H9 (cell line): ENCODE data around the gene ANKRD40. TPM values are rescaled to one million over a fixed set of nuclear protein-coding genes. Genes with fewer than 3 reads are reported as not detected.
"Not testable (repeated sequence)": the region's sequence is repeated elsewhere in the genome, so short reads cannot be mapped to it uniquely, and the experiment has no call there.

Experiments used
- DNase-seq: peaks from one replicate; pipeline ENCODE4 v3.0.0-alpha.2; 2017
- H2AFZ ChIP-seq: one replicate; pipeline ENCODE4 v1.6.1; 2013; ENCODE audit warnings: mild to moderate bottlenecking, low read length, control low read depth, moderate library complexity
- H2AK5ac ChIP-seq: 2 replicates; pipeline ENCODE4 v1.6.1; 2013; ENCODE audit warnings: low read length, control low read depth, mixed read lengths; ENCODE audit not compliant: insufficient read length
- H2BK120ac ChIP-seq: one replicate; pipeline ENCODE4 v1.6.1; 2013; ENCODE audit warnings: low read depth, mild to moderate bottlenecking, low read length, control low read depth, inconsistent platforms; ENCODE audit not compliant: poor library complexity, severe bottlenecking
- H2BK12ac ChIP-seq: 2 replicates; pipeline ENCODE4 v1.6.1; 2013; ENCODE audit warnings: low read length, control low read depth, mixed read lengths, low read depth; ENCODE audit not compliant: insufficient read length
- H2BK15ac ChIP-seq: 2 replicates; pipeline ENCODE4 v1.6.1; 2013; ENCODE audit warnings: low read depth, low read length, control low read depth
- H2BK20ac ChIP-seq: one replicate; pipeline ENCODE4 v1.6.1; 2013; ENCODE audit warnings: low read depth, mild to moderate bottlenecking, low read length, control low read depth, inconsistent platforms; ENCODE audit not compliant: poor library complexity, severe bottlenecking
- H2BK5ac ChIP-seq: 2 replicates; pipeline ENCODE4 v1.6.1; 2013; ENCODE audit warnings: low read length, control low read depth, mixed read lengths; ENCODE audit not compliant: insufficient read length
- H3K14ac ChIP-seq: 2 replicates; pipeline ENCODE4 v1.6.1; 2013; ENCODE audit warnings: low read length, control low read depth; ENCODE audit not compliant: insufficient read depth
- H3K18ac ChIP-seq: 2 replicates; pipeline ENCODE4 v1.6.1; 2013; ENCODE audit warnings: low read depth, mild to moderate bottlenecking, mixed read lengths, low read length, control low read depth; ENCODE audit not compliant: insufficient read length
- H3K23ac ChIP-seq: 2 replicates; pipeline ENCODE4 v1.6.1; 2013; ENCODE audit warnings: low read length, control low read depth, mixed read lengths, low read depth; ENCODE audit not compliant: insufficient read length
- H3K23me2 ChIP-seq: 2 replicates; pipeline ENCODE4 v1.6.1; 2013; ENCODE audit warnings: low read depth, mild to moderate bottlenecking, mixed read lengths, low read length, control low read depth; ENCODE audit not compliant: insufficient read length, poor library complexity, severe bottlenecking
- H3K27ac ChIP-seq: 2 replicates; pipeline ENCODE4 v1.5.1; 2013; ENCODE audit warnings: low read length, control low read depth, mixed read lengths, low read depth; ENCODE audit not compliant: insufficient read length
- H3K27me3 ChIP-seq: 2 replicates; pipeline ENCODE4 v1.6.1; 2013; ENCODE audit warnings: low read length, control low read depth, inconsistent platforms; ENCODE audit not compliant: insufficient read depth
- H3K4ac ChIP-seq: 2 replicates; pipeline ENCODE4 v1.6.1; 2013; ENCODE audit warnings: low read depth, mild to moderate bottlenecking, control low read depth, inconsistent platforms, low read length, moderate library complexity
- H3K4me1 ChIP-seq: 2 replicates; pipeline ENCODE4 v1.6.1; 2013; ENCODE audit warnings: low read length, control low read depth, inconsistent platforms; ENCODE audit not compliant: insufficient read depth
- H3K4me2 ChIP-seq: 2 replicates; pipeline ENCODE4 v1.6.1; 2013; ENCODE audit warnings: low read length, control low read depth, mixed read lengths; ENCODE audit not compliant: insufficient read length, insufficient read depth
- H3K56ac ChIP-seq: 2 replicates; pipeline ENCODE4 v1.6.1; 2013; ENCODE audit warnings: low read depth, mild to moderate bottlenecking, mixed read lengths, low read length, control low read depth; ENCODE audit not compliant: insufficient read length
- H3K79me1 ChIP-seq: 2 replicates; pipeline ENCODE4 v1.6.1; 2013; ENCODE audit warnings: low read depth, mild to moderate bottlenecking, moderate library complexity, low read length, control low read depth, inconsistent platforms; ENCODE audit not compliant: insufficient read depth, poor library complexity, severe bottlenecking
- H3K79me2 ChIP-seq: 2 replicates; pipeline ENCODE4 v1.6.1; 2013; ENCODE audit warnings: low read length, control low read depth, inconsistent platforms; ENCODE audit not compliant: insufficient read depth
- H3K9ac ChIP-seq: 2 replicates; pipeline ENCODE4 v1.6.1; 2013; ENCODE audit warnings: low read length, control low read depth, mixed read lengths; ENCODE audit not compliant: insufficient read length; ENCODE audit errors: extremely low read depth
- H3K9me3 ChIP-seq: one replicate; pipeline ENCODE4 v1.6.1; 2013; ENCODE audit warnings: low read depth, low read length, inconsistent platforms; ENCODE audit not compliant: control insufficient read depth
- H3T11ph ChIP-seq: one replicate; pipeline ENCODE4 v1.6.1; 2013; ENCODE audit warnings: mild to moderate bottlenecking, low read length, control low read depth, inconsistent platforms
- H4K20me1 ChIP-seq: one replicate; pipeline ENCODE4 v1.6.1; 2013; ENCODE audit not compliant: control insufficient read depth, insufficient read length, insufficient read depth
- H4K5ac ChIP-seq: 2 replicates; pipeline ENCODE4 v1.6.1; 2013; ENCODE audit warnings: low read depth, mild to moderate bottlenecking, mixed read lengths, low read length, control low read depth; ENCODE audit not compliant: insufficient read length
- H4K8ac ChIP-seq: replicated peaks from 2 replicates; pipeline ENCODE4 v1.6.1; 2013; ENCODE audit warnings: low read length, control low read depth, mixed read lengths, low read depth; ENCODE audit not compliant: insufficient read length
- H4K91ac ChIP-seq: 2 replicates; pipeline ENCODE4 v1.6.1; 2013; ENCODE audit warnings: low read depth, mild to moderate bottlenecking, moderate library complexity, mixed read lengths, low read length, control low read depth; ENCODE audit not compliant: insufficient read length
- H3K27ac Mint-ChIP-seq, 3 experiments: 2 replicates in 2 of 3; 3 replicates in 1 of 3; pipeline ENCODE4 v1.8.0; 2020 to 2021; ENCODE audit warnings: mixed read lengths in 3 of 3, mild to moderate bottlenecking in 1 of 3, moderate library complexity in 1 of 3
- H3K27me3 Mint-ChIP-seq: 2 replicates; pipeline ENCODE4 v1.8.0; 2021; ENCODE audit warnings: low read depth, mild to moderate bottlenecking, moderate library complexity, mixed read lengths
- H3K36me3 Mint-ChIP-seq, 3 experiments: 2 replicates in 2 of 3; 3 replicates in 1 of 3; pipeline ENCODE4 v1.8.0; 2020 to 2021; ENCODE audit warnings: low read depth in 3 of 3, mixed read lengths in 3 of 3; ENCODE audit not compliant: insufficient read depth in 1 of 3
- H3K4me1 Mint-ChIP-seq, 2 experiments: 2 replicates each; pipeline ENCODE4 v1.8.0; 2020; ENCODE audit warnings: mixed read lengths in 2 of 2
- H3K4me3 Mint-ChIP-seq, 2 experiments: 2 replicates in 1 of 2; 3 replicates in 1 of 2; pipeline ENCODE4 v1.8.0; 2020 to 2021; ENCODE audit warnings: mild to moderate bottlenecking in 2 of 2, mixed read lengths in 2 of 2, moderate library complexity in 1 of 2
- H3K9me3 Mint-ChIP-seq, 2 experiments: 2 replicates in 1 of 2; 3 replicates in 1 of 2; pipeline ENCODE4 v1.8.0; 2020; ENCODE audit warnings: mild to moderate bottlenecking in 2 of 2, mixed read lengths in 2 of 2, moderate library complexity in 1 of 2
- WGBS: extraction: QIAGEN DNeasy Blood & Tissue Kit; methylation state at CpG from one replicate; pipeline ENCODE4 v1.1.7; 2013; ENCODE audit warnings: missing lambda C conversion rate, low lambda C conversion rate, mixed read lengths; ENCODE audit not compliant: insufficient read length; ENCODE audit errors: extremely low coverage; 5-methylcytosine and 5-hydroxymethylcytosine counted together
- total RNA-seq: library from RNA; stranded (reverse); gene quantifications from 2 replicates; pipeline ENCODE4 v1.2.1, GENCODE V29; 2021
- TF ChIP-seq, protein P1 (sequence below): fragments of 200-600 bp; sonication (generic); conservative IDR thresholded peaks from 3 replicates; pipeline ENCODE4 v1.8.0; 2021; ENCODE audit warnings: antibody characterized with exemption, mild to moderate bottlenecking

Gene ANKRD40
- total RNA-seq, 1 experiment from 2014 or later = 54.3 TPM

DNA sequence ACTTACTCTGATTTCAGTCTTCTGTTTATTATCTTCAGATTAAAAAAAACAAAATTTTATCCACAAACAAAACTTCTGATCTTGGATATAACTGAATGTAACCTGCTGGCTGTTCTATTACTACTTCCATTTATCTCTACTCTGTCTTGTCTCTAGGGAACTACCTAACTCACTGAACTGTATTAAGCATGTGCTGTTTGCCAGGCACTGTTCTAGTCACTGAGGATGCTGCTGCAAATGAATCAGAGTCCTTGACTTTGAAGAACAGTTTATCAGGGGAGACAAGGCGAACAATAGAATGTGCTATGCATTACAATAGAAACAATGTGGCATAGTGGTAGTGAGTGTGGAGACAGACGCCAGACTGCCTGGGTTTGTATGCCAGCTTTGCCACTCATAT, 2.3 kb upstream of the ANKRD40 start:
- no peaks in the 10 kb centered on the region; the same call in 1 of the 2 replicates for H3K27me3 Mint-ChIP-seq
- H3K9ac ChIP-seq = no peak overlapping the region
- no CpG with 5 or more reads among the region's 2 CpGs for WGBS
- H3K4ac ChIP-seq = no peak overlapping the region
- H3K9me3 ChIP-seq = no peaks in the 10 kb centered on the region
- no peak overlapping the region for H4K91ac ChIP-seq
- no peak overlapping the region for H4K8ac ChIP-seq
- H3K79me2 ChIP-seq = no peaks in the 10 kb centered on the region
- DNase-seq = no peak
- H3T11ph ChIP-seq = no peak overlapping the region
- no peak overlapping the region for H2BK15ac ChIP-seq
- TF ChIP-seq, protein P1, sequence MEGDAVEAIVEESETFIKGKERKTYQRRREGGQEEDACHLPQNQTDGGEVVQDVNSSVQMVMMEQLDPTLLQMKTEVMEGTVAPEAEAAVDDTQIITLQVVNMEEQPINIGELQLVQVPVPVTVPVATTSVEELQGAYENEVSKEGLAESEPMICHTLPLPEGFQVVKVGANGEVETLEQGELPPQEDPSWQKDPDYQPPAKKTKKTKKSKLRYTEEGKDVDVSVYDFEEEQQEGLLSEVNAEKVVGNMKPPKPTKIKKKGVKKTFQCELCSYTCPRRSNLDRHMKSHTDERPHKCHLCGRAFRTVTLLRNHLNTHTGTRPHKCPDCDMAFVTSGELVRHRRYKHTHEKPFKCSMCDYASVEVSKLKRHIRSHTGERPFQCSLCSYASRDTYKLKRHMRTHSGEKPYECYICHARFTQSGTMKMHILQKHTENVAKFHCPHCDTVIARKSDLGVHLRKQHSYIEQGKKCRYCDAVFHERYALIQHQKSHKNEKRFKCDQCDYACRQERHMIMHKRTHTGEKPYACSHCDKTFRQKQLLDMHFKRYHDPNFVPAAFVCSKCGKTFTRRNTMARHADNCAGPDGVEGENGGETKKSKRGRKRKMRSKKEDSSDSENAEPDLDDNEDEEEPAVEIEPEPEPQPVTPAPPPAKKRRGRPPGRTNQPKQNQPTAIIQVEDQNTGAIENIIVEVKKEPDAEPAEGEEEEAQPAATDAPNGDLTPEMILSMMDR = no peak
- no peak overlapping the region for H3K4me3 Mint-ChIP-seq
- H3K27ac Mint-ChIP-seq = no peak overlapping the region
- H2AK5ac ChIP-seq = no peak overlapping the region
- no peaks in the 10 kb centered on the region for H4K20me1 ChIP-seq
- H2BK120ac ChIP-seq = no peak overlapping the region
- no peak overlapping the region for H3K23ac ChIP-seq
- no peak overlapping the region for H3K56ac ChIP-seq
- H3K27ac ChIP-seq = no peak overlapping the region
- no peaks in the 10 kb centered on the region for H3K27me3 ChIP-seq
- H3K4me1 Mint-ChIP-seq = peaks cover 25 to 28% of the 10 kb centered on the region in 2 experiments
- no peaks in the 10 kb centered on the region; the same call in 1 of the 2 replicates for H3K4me1 ChIP-seq
- H2BK12ac ChIP-seq = no peak overlapping the region
- peaks cover 6% of the 10 kb centered on the region for H3K79me1 ChIP-seq
- H4K5ac ChIP-seq = no peak overlapping the region
- peaks cover 5% of the 10 kb centered on the region for H3K23me2 ChIP-seq
- H3K36me3 Mint-ChIP-seq = peaks cover 2 to 10% (median 4%) of the 10 kb centered on the region in 3 experiments; a peak in 5 of 7 replicates
- H2BK5ac ChIP-seq = no peak overlapping the region
- no peak overlapping the region for H3K4me2 ChIP-seq
- no peak overlapping the region for H2BK20ac ChIP-seq
- no peak overlapping the region for H3K18ac ChIP-seq
- H2AFZ ChIP-seq = no peak overlapping the region
- H3K9me3 Mint-ChIP-seq = no peaks in the 10 kb centered on the region
- no peak overlapping the region for H3K14ac ChIP-seq

DNA sequence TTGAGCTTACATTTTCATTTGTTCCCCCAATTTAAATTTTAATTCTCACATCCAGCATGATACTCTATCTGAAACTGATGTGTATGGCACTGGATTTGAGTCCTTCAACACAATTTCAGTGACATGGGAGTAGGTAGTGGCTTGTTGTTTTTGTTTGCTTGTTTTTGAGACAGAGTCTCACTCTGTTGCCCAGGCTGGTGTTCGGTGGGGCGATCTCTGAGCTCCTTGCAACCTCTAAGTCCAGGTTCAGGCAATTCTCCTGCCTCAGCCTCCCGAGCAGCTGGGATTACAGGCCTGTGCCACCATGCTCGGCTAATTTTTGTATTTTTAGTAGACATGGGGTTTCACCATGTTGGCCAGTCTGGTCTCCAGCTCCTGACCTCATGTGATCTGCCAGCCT, 1.3 kb upstream of the ANKRD40 start:
- not testable (repeated sequence) for H4K5ac ChIP-seq, H3K27ac Mint-ChIP-seq, H3K27me3 Mint-ChIP-seq, H2AK5ac ChIP-seq, H3K4me3 Mint-ChIP-seq, H3K27ac ChIP-seq, H4K20me1 ChIP-seq, H2BK120ac ChIP-seq, H3K14ac ChIP-seq, H3K4me2 ChIP-seq, H2AFZ ChIP-seq, H4K91ac ChIP-seq, H2BK5ac ChIP-seq, H3K56ac ChIP-seq, H3K9ac ChIP-seq, H3K79me1 ChIP-seq, H2BK15ac ChIP-seq, H2BK20ac ChIP-seq, H3K9me3 ChIP-seq, H3K4me1 ChIP-seq, H3T11ph ChIP-seq, H3K18ac ChIP-seq, H3K9me3 Mint-ChIP-seq, DNase-seq, H2BK12ac ChIP-seq, H3K79me2 ChIP-seq, H3K23me2 ChIP-seq, H3K23ac ChIP-seq, H3K27me3 ChIP-seq, H3K4ac ChIP-seq
- H4K8ac ChIP-seq = peak overlapping the region; percentile 97
- Mint-ChIP-seq H3K4me1 (peaks cover 25 to 28% of the 10 kb centered on the region in 2 experiments), H3K36me3 (peaks cover 2 to 11% (median 7%) of the 10 kb centered on the region in 3 experiments; a peak in 6 of 7 replicates)
- no CpG with 5 or more reads among the region's 4 CpGs for WGBS
